Ascending aorta (tissue), 2 donors: Measurements from ENCODE around the gene SLC17A8. TPM values are rescaled to one million over a fixed set of nuclear protein-coding genes. Genes with fewer than 3 reads are reported as not detected.
"Not testable (repeated sequence)": the region's sequence is repeated elsewhere in the genome, so short reads cannot be mapped to it uniquely, and the experiment has no call there.

ENCODE experiments used
- DNase-seq, 2 donors: peaks; one replicate each; pipeline ENCODE4 v3.0.0-alpha.2; 2019; ENCODE audit warnings: low spot score in 2 of 2
- H3K27ac ChIP-seq, 2 donors: fragments of 200-600 bp; sonication (generic); one replicate each; pipeline ENCODE4 v1.5.1; 2016 to 2017; ENCODE audit warnings: mild to moderate bottlenecking in 1 of 2
- H3K27me3 ChIP-seq: fragments of 200-600 bp; sonication (generic); one replicate; pipeline ENCODE4 v1.5.1; 2017
- H3K36me3 ChIP-seq, 2 donors: fragments of 200-600 bp; sonication (generic); one replicate each; pipeline ENCODE4 v1.5.1; 2016
- H3K4me1 ChIP-seq, 2 donors: fragments of 200-600 bp; sonication (generic); one replicate each; pipeline ENCODE4 v1.5.1; 2016 to 2017; ENCODE audit warnings: mild to moderate bottlenecking in 1 of 2
- H3K4me3 ChIP-seq, 2 donors: fragments of 200-600 bp; sonication (generic); one replicate each; pipeline ENCODE4 v1.5.1; 2016 to 2017; ENCODE audit warnings: mild to moderate bottlenecking in 1 of 2
- H3K9me3 ChIP-seq, 2 donors: fragments of 200-600 bp; sonication (generic); one replicate each; pipeline ENCODE4 v1.5.1; 2016
- intact Hi-C: fragments of 100-400 bp; cut with DNase I; formaldehyde crosslinking; loops from one replicate; pipeline ENCODE4 v1.15.1; 2023
- total RNA-seq: library from RNA; depleted of rRNA; stranded (reverse); fragments of >200 nt; gene quantifications from one replicate; pipeline ENCODE4 v1.1.0, GENCODE V29; 2016
- TF ChIP-seq, protein P1 (sequence below), 3 experiments: fragments of 200-600 bp in 2 of 3; fragments of 450-650 bp in 1 of 3; sonication (generic) in 2 of 3; IDR thresholded peaks; one replicate each; pipeline ENCODE4 v1.5.1; 2016 to 2019; ENCODE audit warnings: antibody characterized with exemption in 3 of 3, mild to moderate bottlenecking in 1 of 3, moderate library complexity in 1 of 3

SLC17A8 gene
- total RNA-seq, 1 donor from 2014 or later = not detected

DNA sequence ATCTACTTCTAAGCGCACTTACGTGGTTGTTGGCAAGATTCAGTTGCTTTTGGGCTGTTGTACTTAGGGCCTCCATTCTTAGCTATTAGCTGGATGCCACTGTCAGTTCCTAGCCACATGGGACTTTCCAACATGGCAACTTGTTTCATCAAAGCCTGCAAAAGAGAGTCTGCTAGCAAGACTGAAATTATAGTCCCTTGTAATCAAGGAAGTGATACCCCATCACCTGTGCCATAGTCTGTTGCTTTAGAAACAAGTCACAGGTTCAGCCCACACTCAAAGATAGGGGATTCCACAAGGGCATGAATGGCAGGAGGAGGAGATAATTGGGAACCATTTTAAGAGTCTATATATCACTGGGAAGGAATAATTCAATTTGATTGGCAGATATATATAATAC lies 27.1 kb upstream of the SLC17A8 start:
- Histone ChIP-seq H3K27me3 (no peaks in the 10 kb centered on the region), H3K27ac (no peak overlapping the region), H3K9me3 (no peaks in the 10 kb centered on the region), H3K4me1 (no peaks in the 10 kb centered on the region), H3K4me3 (no peak overlapping the region), H3K36me3 (peaks cover 21 to 50% of the 10 kb centered on the region in 2 donors)
- no peak for DNase-seq
- intact Hi-C loops = no loop called here
- TF ChIP-seq, protein P1, sequence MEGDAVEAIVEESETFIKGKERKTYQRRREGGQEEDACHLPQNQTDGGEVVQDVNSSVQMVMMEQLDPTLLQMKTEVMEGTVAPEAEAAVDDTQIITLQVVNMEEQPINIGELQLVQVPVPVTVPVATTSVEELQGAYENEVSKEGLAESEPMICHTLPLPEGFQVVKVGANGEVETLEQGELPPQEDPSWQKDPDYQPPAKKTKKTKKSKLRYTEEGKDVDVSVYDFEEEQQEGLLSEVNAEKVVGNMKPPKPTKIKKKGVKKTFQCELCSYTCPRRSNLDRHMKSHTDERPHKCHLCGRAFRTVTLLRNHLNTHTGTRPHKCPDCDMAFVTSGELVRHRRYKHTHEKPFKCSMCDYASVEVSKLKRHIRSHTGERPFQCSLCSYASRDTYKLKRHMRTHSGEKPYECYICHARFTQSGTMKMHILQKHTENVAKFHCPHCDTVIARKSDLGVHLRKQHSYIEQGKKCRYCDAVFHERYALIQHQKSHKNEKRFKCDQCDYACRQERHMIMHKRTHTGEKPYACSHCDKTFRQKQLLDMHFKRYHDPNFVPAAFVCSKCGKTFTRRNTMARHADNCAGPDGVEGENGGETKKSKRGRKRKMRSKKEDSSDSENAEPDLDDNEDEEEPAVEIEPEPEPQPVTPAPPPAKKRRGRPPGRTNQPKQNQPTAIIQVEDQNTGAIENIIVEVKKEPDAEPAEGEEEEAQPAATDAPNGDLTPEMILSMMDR (IDR thresholded peaks at IDR 0.05) = no peak

- DNase-seq = no peak
- H3K36me3 ChIP-seq = peaks cover 21 to 57% of the 10 kb centered on the region in 2 donors
- no peaks in the 10 kb centered on the region for H3K9me3 ChIP-seq
- no peak overlapping the region for H3K27ac ChIP-seq
- intact Hi-C loops = no loop called here
- no peak overlapping the region for H3K4me3 ChIP-seq
- H3K27me3 ChIP-seq = no peaks in the 10 kb centered on the region
- no peaks in the 10 kb centered on the region for H3K4me1 ChIP-seq
- TF ChIP-seq, protein P1 (IDR thresholded peaks at IDR 0.05) = no peak
Observed at GRCh38 chr12:100331871-100332270, 25.0 kb upstream of the SLC17A8 start.

- TF ChIP-seq, protein P1 (IDR thresholded peaks at IDR 0.05) = no peak
- DNase-seq = no peak
- Histone ChIP-seq H3K27me3 (no peaks in the 10 kb centered on the region), H3K4me3 (no peak overlapping the region), H3K27ac (no peak overlapping the region), H3K36me3 (peaks cover 15 to 62% of the 10 kb centered on the region in 2 donors), H3K9me3 (no peaks in the 10 kb centered on the region), H3K4me1 (no peaks in the 10 kb centered on the region)
- intact Hi-C loops = no loop called here
Observed at GRCh38 chr12:100332852-100333251, 24.0 kb upstream of the SLC17A8 start.

DNA sequence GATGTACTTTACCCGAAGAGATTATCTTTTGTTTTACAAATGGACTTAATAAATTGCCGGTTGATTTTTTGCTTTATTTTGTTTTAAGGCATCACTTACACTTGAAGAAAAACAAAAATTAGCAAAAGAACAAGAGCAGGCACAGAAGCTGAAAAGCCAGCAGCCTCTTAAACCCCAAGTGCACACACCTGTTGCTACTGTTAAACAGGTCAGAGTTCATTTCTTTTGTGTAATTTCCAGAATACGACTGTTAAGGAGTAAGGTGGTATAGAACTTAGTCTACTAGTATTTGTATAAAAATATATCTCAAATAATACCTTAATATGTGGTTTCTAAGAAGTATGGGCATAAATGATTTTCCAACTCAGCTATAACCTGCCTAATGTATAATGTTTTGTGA lies 19.6 kb upstream of the SLC17A8 start:
- H3K4me3 ChIP-seq = no peak overlapping the region
- TF ChIP-seq, protein P1 (IDR thresholded peaks at IDR 0.05) = no peak
- no peaks in the 10 kb centered on the region for H3K27me3 ChIP-seq
- no peak overlapping the region for H3K27ac ChIP-seq
- H3K36me3 ChIP-seq = peaks cover 13 to 44% of the 10 kb centered on the region in 2 donors
- H3K9me3 ChIP-seq = no peaks in the 10 kb centered on the region
- intact Hi-C loops = no loop called here
- DNase-seq = no peak
- no peaks in the 10 kb centered on the region for H3K4me1 ChIP-seq

DNA sequence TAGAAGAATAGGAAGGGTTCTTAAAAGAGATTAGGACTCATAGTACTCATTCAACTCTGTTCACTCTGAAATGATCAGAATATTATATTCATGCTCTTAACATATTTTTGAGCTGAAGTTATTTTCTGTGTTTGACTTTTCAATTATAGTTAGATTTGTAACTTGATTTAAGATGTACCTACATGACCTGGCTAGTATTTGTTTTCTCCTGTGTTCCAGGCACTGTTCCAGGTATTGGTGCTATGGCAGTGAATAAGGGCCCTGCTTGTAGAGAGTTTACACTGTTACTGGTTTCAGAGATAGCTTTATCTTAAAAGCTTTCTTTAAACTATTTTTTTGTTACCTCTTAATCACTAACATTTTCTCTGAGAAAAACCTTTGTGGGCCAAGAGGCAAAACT lies 19.1 kb upstream of the SLC17A8 start:
- no peak overlapping the region for H3K4me3 ChIP-seq
- TF ChIP-seq, protein P1 (IDR thresholded peaks at IDR 0.05) = no peak
- no peaks in the 10 kb centered on the region for H3K4me1 ChIP-seq
- H3K9me3 ChIP-seq = no peaks in the 10 kb centered on the region
- H3K27ac ChIP-seq = no peak overlapping the region
- intact Hi-C loops = no loop called here
- no peaks in the 10 kb centered on the region for H3K27me3 ChIP-seq
- no peak for DNase-seq
- peaks cover 14 to 44% of the 10 kb centered on the region in 2 donors for H3K36me3 ChIP-seq

GRCh38 chr12:100339071-100339470 lies 17.8 kb upstream of the SLC17A8 start:
- intact Hi-C loops = no loop called here
- H3K9me3 ChIP-seq = no peaks in the 10 kb centered on the region
- peaks cover 14 to 40% of the 10 kb centered on the region in 2 donors for H3K36me3 ChIP-seq
- no peak for DNase-seq
- no peaks in the 10 kb centered on the region for H3K27me3 ChIP-seq
- no peak overlapping the region for H3K27ac ChIP-seq
- H3K4me1 ChIP-seq = no peaks in the 10 kb centered on the region
- TF ChIP-seq, protein P1 (IDR thresholded peaks at IDR 0.05) = no peak
- no peak overlapping the region for H3K4me3 ChIP-seq

- H3K9me3 ChIP-seq, H3K4me3 ChIP-seq, H3K27ac ChIP-seq, DNase-seq, H3K4me1 ChIP-seq, H3K27me3 ChIP-seq, intact Hi-C loops: not testable (repeated sequence)
- H3K36me3 ChIP-seq = peaks cover 14 to 18% of the 10 kb centered on the region in 2 donors
Observed at GRCh38 chr12:100342897-100343296, 14.0 kb upstream of the SLC17A8 start.

GRCh38 chr12:100344351-100344750 lies 12.5 kb upstream of the SLC17A8 start:
- H3K36me3 ChIP-seq, H3K4me1 ChIP-seq, DNase-seq, intact Hi-C loops, H3K27ac ChIP-seq, H3K9me3 ChIP-seq, H3K27me3 ChIP-seq, H3K4me3 ChIP-seq: not testable (repeated sequence)
